K562 (cell line): ENCODE data around the gene MYH11. TPM values are rescaled to one million over a fixed set of nuclear protein-coding genes. Genes with fewer than 3 reads are reported as not detected.

ENCODE experiments used
- ATAC-seq: fragments of 200-7000 bp; cut with Tn5 transposase; 3 replicates; pipeline ENCODE4 v1.9.1; 2020; ENCODE audit warnings: moderate library complexity
- BruUV-seq: library from RNA; stranded (reverse); fragments of 400-500 nt; replicated peaks from 2 replicates; lab custom pipeline; 2021; lab: Mats Ljungman, UMichigan
- CTCF ChIA-PET: fragments of 300-600 bp; formaldehyde crosslinking; extraction: SDS; loops from one replicate; lab custom pipeline; 2021; ENCODE audit warnings: low intra/inter-chr PET ratio; lab: Yijun Ruan, JAX
- POLR2A ChIA-PET: fragments of 300-600, 350-650 bp; sonication (Branson Sonifier 250); formaldehyde crosslinking; extraction: SDS; loops from one replicate; lab custom pipeline; 2021; ENCODE audit warnings: antibody characterized with exemption, inconsistent platforms; lab: Yijun Ruan, JAX
- DNase-seq, 4 experiments: peaks; one replicate each; pipeline versions ENCODE4 v3.0.0 to v3.0.0-alpha.2; 2011 to 2018; ENCODE audit warnings: low spot score in 3 of 4, mixed read lengths in 3 of 4; ENCODE audit errors: extremely low read depth in 1 of 4
- FAIRE-seq: peaks from 2 replicates; lab custom pipeline; 2011; peaks lifted over from hg19 to GRCh38; lab: Jason Lieb, UNC
- H2AFZ ChIP-seq: 2 replicates; pipeline ENCODE4 v1.6.0; 2011; ENCODE audit warnings: low read depth, low read length, control low read depth, inconsistent platforms
- H3K27ac ChIP-seq: fragments of 200-600 bp; 3 replicates; pipeline ENCODE4 v1.8.0; 2011; ENCODE audit warnings: low read depth, mild to moderate bottlenecking, control low read depth, inconsistent platforms, low read length, moderate library complexity, mixed read lengths; ENCODE audit errors: extremely low read depth
- H3K27me3 ChIP-seq, 2 experiments: fragments of 300-600 bp in 1 of 2; 2 replicates in 1 of 2; 3 replicates in 1 of 2; pipeline versions ENCODE4 v1.6.0 to v1.8.0; 2011; ENCODE audit warnings: inconsistent platforms in 2 of 2, low read length in 2 of 2, mild to moderate bottlenecking in 1 of 2, mixed read lengths in 1 of 2, moderate library complexity in 1 of 2; ENCODE audit not compliant: control insufficient read depth in 2 of 2, insufficient read depth in 2 of 2
- H3K36me3 ChIP-seq: fragments of 300-600 bp; 3 replicates; pipeline ENCODE4 v1.8.0; 2011; ENCODE audit warnings: mild to moderate bottlenecking, low read length, inconsistent platforms; ENCODE audit not compliant: control insufficient read depth, insufficient read depth
- H3K4me1 ChIP-seq, 2 experiments: fragments of 200-600 bp in 1 of 2; replicated peaks in 1 of 2; 2 replicates in 1 of 2; 3 replicates in 1 of 2; pipeline versions ENCODE4 v1.5.1 to v1.8.0; 2011; ENCODE audit warnings: inconsistent platforms in 2 of 2, low read length in 2 of 2, mild to moderate bottlenecking in 1 of 2, mixed read lengths in 1 of 2, moderate library complexity in 1 of 2; ENCODE audit not compliant: control insufficient read depth in 2 of 2, insufficient read depth in 2 of 2
- H3K4me2 ChIP-seq: 2 replicates; pipeline ENCODE4 v1.6.1; 2011; ENCODE audit warnings: low read length, control low read depth, inconsistent platforms, mixed read lengths; ENCODE audit not compliant: insufficient read depth
- H3K4me3 ChIP-seq: fragments of 200-600 bp; sonication (generic), shearing (Covaris generic); 2 replicates; pipeline ENCODE4 v1.5.1; 2016; ENCODE audit warnings: control low read depth, inconsistent platforms
- H3K79me2 ChIP-seq: fragments of 200-600 bp; 3 replicates; pipeline ENCODE4 v1.8.0; 2011; ENCODE audit warnings: low read length, inconsistent platforms; ENCODE audit not compliant: control insufficient read depth, insufficient read depth
- H3K9ac ChIP-seq, 2 experiments: 2 replicates each; pipeline versions ENCODE4 v1.6.0 to v1.6.1; 2011; ENCODE audit warnings: low read depth in 2 of 2, low read length in 2 of 2, control low read depth in 1 of 2, inconsistent platforms in 1 of 2, mild to moderate bottlenecking in 1 of 2, mixed read lengths in 1 of 2; ENCODE audit not compliant: insufficient read depth in 1 of 2
- H3K9me1 ChIP-seq: one replicate; pipeline ENCODE4 v1.6.0; 2011; ENCODE audit warnings: inconsistent platforms, mild to moderate bottlenecking, low read length, moderate library complexity; ENCODE audit not compliant: control insufficient read depth, insufficient read depth
- H3K9me3 ChIP-seq: replicated peaks from 2 replicates; pipeline ENCODE4 v1.5.1; 2011; ENCODE audit warnings: low read depth, low read length, inconsistent platforms; ENCODE audit not compliant: control insufficient read depth, insufficient read depth
- H4K20me1 ChIP-seq: replicated peaks from 2 replicates; pipeline ENCODE4 v1.6.1; 2011; ENCODE audit warnings: low read length, inconsistent platforms, mixed read lengths; ENCODE audit not compliant: control insufficient read depth, insufficient read depth
- FOS ChIP-seq: IDR thresholded peaks from 3 replicates; pipeline ENCODE4 v1.6.1; 2011; ENCODE audit not compliant: insufficient read length; ENCODE audit errors: extremely low read depth
- FOXJ2 ChIP-seq: fragments of 200-800 bp; sonication (Bioruptor generic); IDR thresholded peaks from 2 replicates; pipeline ENCODE4 v1.6.1; 2016; ENCODE audit warnings: missing genetic modification characterization, missing compliant biosample characterization
- MTA3 ChIP-seq: fragments of 450-650 bp; formaldehyde crosslinking; IDR thresholded peaks from 2 replicates; pipeline ENCODE4 v1.6.1; 2017; ENCODE audit warnings: mild to moderate bottlenecking, borderline replicate concordance
- MXI1 ChIP-seq: IDR thresholded peaks from 2 replicates; pipeline ENCODE4 v1.6.1; 2011; ENCODE audit warnings: low read depth, mild to moderate bottlenecking, improper control_type of control experiment, low read length
- ZNF785 ChIP-seq: fragments of 250-450 bp; sonication (Bioruptor Pico); IDR thresholded peaks from 2 replicates; pipeline ENCODE4 v1.4.0; 2020; ENCODE audit warnings: mild to moderate bottlenecking
- WGBS: fragments of 100-300 bp; shearing (Covaris generic); methylation state at CpG from one replicate; pipeline ENCODE4 v1.1.6; 2016; ENCODE audit warnings: low coverage, mixed read lengths; ENCODE audit not compliant: insufficient coverage; ENCODE audit errors: missing lambda C conversion rate; 5-methylcytosine and 5-hydroxymethylcytosine counted together
- in situ Hi-C: fragments of 300-500 bp; cut with MboI; formaldehyde crosslinking; loops from 4 replicates; pipeline ENCODE4 v1.15.0; 2018; ENCODE audit warnings: inconsistent platforms, mixed read lengths
- intact Hi-C: fragments of 100-400 bp; cut with micrococcal nuclease; formaldehyde crosslinking; loops from 2 replicates; pipeline ENCODE4 v1.14.2; 2022
- polyA plus RNA-seq, 8 experiments: library from polyadenylated mRNA; depleted of rRNA in 4 of 8; stranded (reverse) in 5 of 8; unstranded in 3 of 8; fragments of >200 nt; fragmentation: Nextera tagmentation in 2 of 8; fragmentation: Illumina TruSeq in 1 of 8; extraction: Ambion mirVana in 2 of 8; extraction: Trizol in 1 of 8; gene quantifications; 2 replicates each; pipeline versions ENCODE4 v1.2.1 to v1.2.3, GENCODE V29; 2011 to 2014; ENCODE audit warnings: inconsistent platforms in 1 of 8, missing spikeins in 1 of 8
- total RNA-seq, 7 experiments: library from RNA; depleted of rRNA in 6 of 7; stranded (reverse); fragments of >200 nt in 6 of 7; fragmentation: Illumina TruSeq in 2 of 7; extraction: Trizol in 2 of 7; gene quantifications; 2 replicates each; pipeline versions ENCODE4 v1.2.1 to v1.2.3, GENCODE V29; 2011 to 2021; ENCODE audit warnings: low replicate concordance in 1 of 7
- TF ChIP-seq, protein P1 (sequence below): fragments of 450-650 bp; conservative IDR thresholded peaks from 2 replicates; pipeline ENCODE4 v1.6.1; 2016; ENCODE audit warnings: missing genetic modification characterization, low read depth, mild to moderate bottlenecking, missing compliant biosample characterization, moderate library complexity
- TF ChIP-seq, protein P2 (sequence below): fragments of 450-650 bp; IDR thresholded peaks from 2 replicates; pipeline ENCODE4 v1.6.1; 2017; ENCODE audit warnings: antibody characterized with exemption

The MYH11 gene
- total and polyA plus RNA-seq, 9 of the 15 experiments (the other 6 are each of a cell fraction or from before 2014, with no cell fraction given), result 0.05 to 0.47 (median 0.08) TPM; not detected in 5

DNA sequence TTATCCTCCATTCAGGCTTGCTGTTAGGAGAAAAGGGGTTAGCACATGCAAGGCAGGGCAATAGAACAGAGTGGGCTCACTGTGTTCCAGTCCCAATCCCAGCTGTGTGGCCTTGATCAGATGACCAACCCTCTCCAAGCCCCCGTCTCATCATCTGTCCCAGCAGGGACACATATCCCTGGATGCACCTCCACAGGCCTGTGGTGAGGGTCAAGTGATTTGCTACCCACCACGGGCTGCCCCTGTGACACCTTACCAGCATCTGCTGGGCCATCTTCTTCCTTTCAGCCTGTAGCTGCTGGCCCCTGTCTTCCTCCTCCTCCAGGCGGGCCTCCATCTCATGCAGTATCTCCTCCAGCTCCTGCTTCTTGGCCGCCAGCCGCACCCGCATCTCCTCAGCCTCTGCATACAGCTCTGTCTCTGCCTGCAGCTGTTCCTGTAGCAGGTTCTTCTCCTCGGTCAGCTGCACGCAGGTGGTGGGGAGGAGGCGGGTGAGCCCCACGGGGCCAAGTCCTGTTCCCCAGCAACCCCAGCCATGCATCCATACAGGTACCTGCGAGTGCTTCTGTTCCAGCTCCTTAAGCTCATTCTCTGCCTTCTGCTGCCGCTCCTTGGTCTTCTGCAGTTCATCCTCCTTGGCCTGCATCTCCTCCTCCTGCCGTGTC, 115.5 kb downstream of the MYH11 start (continued):
- TF ChIP-seq, protein P1, sequence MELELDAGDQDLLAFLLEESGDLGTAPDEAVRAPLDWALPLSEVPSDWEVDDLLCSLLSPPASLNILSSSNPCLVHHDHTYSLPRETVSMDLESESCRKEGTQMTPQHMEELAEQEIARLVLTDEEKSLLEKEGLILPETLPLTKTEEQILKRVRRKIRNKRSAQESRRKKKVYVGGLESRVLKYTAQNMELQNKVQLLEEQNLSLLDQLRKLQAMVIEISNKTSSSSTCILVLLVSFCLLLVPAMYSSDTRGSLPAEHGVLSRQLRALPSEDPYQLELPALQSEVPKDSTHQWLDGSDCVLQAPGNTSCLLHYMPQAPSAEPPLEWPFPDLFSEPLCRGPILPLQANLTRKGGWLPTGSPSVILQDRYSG (tag), result no peak
- no peak for TF ChIP-seq FOXJ2

DNA sequence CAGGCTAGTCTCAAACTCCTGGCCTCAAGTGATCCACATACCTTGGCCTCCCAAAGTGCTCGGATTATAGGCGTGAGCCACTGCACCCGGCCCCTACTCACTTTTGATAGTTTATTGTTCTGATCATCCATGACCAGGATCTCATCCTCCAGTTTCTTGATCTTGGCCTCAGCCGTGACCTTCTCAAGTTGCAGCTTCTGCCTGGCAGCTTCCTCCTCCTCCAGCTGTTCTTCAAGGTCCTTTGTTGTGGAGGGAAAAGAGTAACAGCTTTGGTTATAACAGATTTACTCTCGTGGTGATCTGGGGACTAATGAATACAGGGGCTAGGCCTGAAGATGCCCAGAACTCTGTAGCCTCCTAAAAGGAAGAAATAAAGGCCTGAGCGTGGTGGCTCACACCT, 116.9 kb downstream of the MYH11 start:
- in situ Hi-C loops (no loop called here), intact Hi-C loops (no loop called here)
- no peak for FAIRE-seq
- Histone ChIP-seq H3K9ac (no peak overlapping the region), H2AFZ (no peak overlapping the region), H3K9me3 (peaks cover 6% of the 10 kb centered on the region), H3K79me2 (no peaks in the 10 kb centered on the region), H3K27ac (no peak overlapping the region), H3K4me3 (no peak overlapping the region), H4K20me1 (no peaks in the 10 kb centered on the region; the same call in 1 of the 2 replicates), H3K27me3 (peaks cover 19 to 51% of the 10 kb centered on the region in 2 experiments; a peak in 3 of 5 replicates), H3K4me1 (peaks cover 0 to 3% of the 10 kb centered on the region in 2 experiments; a peak in 1 of 5 replicates), H3K4me2 (no peak overlapping the region), H3K36me3 (no peaks in the 10 kb centered on the region), H3K9me1 (no peaks in the 10 kb centered on the region)
- CTCF ChIA-PET, result no interaction called here
- TF ChIP-seq MTA3 (no peak), MXI1 (no peak), ZNF785 (CRISPR knock-in tag) (no peak), FOS (no peak), FOXJ2 (no peak)
- TF ChIP-seq, protein P2, sequence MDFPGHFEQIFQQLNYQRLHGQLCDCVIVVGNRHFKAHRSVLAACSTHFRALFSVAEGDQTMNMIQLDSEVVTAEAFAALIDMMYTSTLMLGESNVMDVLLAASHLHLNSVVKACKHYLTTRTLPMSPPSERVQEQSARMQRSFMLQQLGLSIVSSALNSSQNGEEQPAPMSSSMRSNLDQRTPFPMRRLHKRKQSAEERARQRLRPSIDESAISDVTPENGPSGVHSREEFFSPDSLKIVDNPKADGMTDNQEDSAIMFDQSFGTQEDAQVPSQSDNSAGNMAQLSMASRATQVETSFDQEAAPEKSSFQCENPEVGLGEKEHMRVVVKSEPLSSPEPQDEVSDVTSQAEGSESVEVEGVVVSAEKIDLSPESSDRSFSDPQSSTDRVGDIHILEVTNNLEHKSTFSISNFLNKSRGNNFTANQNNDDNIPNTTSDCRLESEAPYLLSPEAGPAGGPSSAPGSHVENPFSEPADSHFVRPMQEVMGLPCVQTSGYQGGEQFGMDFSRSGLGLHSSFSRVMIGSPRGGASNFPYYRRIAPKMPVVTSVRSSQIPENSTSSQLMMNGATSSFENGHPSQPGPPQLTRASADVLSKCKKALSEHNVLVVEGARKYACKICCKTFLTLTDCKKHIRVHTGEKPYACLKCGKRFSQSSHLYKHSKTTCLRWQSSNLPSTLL, result no peak
- no peak for ATAC-seq
- BruUV-seq, result no TSS peak
- POLR2A ChIA-PET, result no interaction called here
- 8% methylated on average over 6 of the region's 6 CpGs for WGBS
- DNase-seq, result no peak
